Raji (cell line): ENCODE data around the gene GALNT9.

Experiments
- POLR2A ChIP-seq: IDR thresholded peaks from 2 replicates; pipeline ENCODE4 v1.6.1; 2011; ENCODE audit warnings: low read depth, low read length, control low read depth; ENCODE audit not compliant: insufficient read depth

GALNT9 gene

DNA sequence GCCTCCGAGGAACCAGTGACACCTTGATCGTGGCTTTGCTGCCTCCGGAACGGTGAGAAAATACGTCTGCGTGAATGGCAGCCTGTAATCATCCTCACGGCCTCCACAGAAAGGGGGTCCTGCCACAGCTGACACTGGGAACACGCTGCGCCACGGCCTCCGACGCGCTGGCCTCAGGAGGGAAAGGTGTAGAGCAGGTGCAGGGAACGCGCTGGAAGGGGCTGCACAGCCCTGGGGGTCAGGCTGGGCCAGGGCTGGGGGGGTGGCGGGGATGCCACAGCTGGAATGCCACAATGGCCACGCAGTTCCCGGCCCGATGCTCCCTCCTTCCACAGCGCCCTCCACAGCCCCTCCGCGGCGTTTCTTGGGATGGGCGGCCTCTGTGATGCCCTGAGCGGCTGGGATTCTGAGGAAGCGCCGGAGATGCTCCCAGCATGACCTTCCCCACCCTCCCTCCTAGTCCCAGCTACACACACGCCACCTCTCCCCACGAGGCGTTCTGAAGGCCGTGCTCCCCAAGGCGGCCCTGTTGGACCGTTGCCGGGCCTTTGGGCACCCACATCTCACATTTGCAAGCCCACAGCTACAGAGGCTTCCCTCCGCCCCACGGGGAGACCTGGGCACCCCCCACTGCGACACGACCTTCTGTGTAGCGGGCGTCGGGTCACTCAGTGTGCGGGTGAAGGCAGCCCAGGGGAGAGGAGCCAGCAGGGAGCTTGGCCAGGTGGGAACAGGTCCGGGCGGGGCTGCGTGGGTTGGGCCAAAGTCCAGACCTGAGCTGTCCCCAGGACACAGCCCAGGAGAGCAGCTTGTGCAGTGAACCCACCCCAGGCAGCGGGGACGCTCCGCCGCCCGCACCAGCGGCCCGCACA lies 31.8 kb upstream of the GALNT9 start:
- no peak for TF ChIP-seq POLR2A

DNA sequence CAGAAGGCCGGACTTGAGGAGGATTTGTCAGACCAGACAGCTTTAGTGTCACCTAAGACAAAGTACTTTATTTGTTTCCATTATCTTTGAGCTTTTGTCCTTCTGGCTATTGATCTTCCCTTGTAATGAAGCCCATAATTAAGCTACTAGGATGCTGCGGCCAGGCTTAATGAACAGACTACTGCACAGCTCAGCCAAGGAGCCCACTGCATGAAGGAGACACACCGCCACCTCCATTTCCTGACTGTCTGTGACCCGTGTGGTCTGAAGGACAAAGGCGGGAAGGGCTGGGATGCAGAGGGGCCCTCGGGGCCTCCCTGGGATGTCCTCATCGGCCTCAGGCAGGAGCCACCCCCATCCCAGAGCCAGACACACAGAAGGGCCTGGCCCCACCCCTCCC lies 31.0 kb upstream of the GALNT9 start:
- TF ChIP-seq POLR2A: no peak

DNA sequence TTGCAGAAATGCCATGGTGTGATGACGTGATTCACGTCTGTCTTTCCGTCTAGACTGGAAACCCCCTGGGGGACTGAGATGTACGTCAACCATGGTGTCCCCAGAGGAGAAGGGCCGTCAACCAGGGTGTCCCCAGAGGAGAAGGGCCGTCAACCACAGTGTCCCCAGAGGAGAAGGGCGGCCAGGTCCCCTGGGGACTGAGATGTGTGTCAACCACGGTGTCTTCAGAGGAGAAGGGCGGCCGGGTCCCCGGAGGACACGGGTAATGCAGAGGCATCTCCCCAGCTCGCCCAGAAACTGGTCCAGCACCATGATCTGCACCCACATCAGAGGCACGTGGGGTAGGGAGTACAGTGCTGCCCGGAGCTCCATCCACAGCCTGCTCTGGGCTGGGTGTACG lies 30.6 kb upstream of the GALNT9 start:
- no peak for TF ChIP-seq POLR2A

DNA sequence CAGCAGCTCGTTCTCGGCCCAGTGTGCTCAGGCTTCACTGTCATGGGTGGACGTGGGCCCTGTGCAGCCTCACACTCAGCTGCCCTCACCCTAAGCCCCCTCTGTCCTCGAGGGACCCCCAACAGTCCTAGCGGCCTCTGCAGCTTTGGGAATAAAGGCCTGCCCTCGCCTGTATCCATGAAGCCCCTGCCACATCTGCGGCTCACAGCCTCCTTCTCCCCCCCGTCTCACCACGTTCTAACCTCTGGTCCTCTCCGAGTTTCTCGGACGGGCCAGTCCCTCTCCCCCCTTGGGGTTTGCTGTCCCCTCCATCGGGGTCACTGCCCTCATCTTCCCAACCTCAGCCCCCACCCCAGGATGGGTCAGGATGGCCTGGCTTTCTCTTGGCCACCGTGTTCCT lies 30.2 kb upstream of the GALNT9 start:
- TF ChIP-seq POLR2A: no peak

- no peak for TF ChIP-seq POLR2A
Observed at GRCh38 chr12:132357623-132358186, 28.3 kb upstream of the GALNT9 start.

DNA sequence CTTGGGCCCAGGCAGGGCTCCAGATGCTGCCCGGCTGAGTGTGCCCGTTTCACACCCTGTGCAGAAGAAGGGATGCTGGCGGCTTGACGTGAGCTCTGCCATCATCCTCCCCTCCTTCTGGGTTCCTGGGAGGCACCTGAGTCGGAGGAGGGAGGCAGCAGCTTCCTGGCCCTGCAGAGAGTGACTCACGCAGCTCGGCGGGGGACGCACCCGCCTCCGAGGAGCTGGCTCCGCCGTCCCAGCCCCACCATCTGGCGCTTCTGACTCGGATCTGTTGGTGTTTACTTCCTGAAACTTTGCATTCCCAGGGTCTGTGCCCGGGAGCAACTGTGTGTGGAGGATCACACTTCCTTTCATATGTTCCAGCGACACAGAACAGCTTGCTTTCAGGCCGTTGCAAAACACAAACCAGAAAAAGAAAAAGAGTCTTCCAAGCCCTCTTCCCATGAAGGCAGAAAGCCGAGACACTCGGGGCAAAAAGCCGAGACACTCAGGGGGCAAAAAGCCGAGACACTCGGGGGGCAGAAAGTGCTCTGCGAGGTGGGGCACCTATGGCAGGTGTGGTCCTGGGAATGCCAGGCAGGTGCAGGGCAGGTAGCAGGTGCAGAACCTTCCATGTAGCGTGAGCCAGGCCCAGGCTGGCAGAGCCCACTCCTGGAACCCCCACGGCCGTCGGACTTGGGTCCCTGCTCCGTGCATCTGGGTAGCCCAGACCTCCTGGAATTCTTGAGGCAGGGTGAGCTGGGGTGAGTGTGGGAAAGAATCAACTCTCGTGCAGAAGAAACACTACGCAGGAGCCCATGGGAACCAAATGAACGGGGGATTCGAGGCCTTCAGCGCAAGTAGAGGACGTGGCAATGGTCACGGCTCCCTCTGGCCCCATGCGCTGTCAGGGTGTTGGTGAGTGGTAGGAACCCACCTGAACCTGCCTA lies 27.6 kb upstream of the GALNT9 start:
- TF ChIP-seq POLR2A: no peak

DNA sequence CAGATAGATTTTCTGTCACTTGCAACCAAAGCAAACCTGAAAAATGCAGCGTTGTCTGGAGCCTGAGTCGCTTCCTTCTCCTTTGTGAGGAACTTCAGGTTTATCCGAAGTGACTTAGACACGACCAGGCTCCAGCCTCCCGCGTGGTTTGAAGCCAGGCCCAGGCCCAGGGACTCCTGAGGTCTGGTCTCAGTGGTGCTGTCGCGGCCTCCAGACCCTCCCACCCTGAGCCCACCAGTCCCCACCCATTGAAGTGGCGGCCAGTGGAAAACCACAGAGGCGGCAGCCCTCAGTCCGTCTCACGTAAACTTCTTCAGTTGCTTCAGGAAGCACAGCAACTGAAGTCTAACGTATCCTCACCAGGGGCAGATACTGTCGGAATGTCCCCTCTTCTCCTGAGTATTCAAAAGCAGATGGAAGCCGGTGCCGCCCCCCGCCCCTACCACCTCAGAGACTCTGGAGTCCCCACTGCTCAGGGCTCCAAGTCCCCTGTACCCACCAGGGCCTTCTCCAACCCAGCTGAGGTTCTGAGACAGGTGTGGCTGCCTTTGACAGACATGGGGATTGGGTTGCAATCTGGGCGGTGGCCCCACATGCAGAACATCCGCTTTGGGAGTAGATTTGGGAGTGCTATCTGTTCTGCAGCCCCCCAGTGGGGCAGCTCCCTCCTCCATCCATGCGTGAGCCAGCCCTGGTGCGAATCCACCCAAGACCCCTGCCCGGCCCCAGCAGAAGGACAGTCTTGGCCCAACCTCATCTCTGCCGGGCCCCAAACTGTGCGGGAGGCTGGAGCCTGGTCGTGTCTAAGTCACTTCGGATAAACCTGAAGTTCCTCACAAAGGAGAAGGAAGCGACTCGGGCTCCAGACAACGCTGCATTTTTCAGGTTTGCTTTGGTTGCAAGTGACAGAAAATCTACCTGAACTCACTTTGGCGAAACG lies 26.6 kb upstream of the GALNT9 start:
- no peak for TF ChIP-seq POLR2A

DNA sequence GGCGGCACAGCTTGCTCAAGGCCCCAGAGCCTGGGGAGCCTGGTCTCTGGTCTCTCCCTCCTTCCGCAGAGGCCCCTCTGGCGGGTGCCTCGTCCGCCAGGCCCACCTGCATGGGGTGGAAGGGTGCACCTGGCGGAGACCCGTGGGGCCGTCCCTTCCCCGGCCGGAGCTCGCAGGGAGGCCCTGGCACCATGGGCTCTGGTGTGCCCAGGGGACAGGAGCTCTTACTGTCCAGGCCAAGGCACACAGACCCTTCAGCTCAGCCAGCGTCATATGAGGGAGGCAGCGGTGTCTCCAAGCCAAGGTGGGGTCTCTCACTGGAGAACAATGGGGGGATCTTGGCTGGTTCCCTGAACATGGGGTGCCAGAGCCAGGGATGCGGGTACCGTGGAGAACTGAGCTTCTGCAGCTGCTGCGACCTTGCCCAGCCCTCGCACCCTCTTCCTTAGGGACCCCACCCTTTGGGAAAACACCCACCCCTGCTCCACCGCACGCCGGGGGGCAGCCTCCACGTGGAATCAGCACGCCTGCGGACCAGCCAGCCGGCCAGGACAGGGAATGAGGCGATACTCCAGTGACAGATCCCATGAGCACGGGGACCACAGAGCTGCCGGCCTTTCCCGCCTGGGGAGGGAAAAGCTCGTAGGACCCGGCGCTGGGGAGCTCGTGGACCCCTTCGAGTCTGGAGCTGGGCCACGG lies 25.7 kb upstream of the GALNT9 start:
- TF ChIP-seq POLR2A: no peak

- no peak for TF ChIP-seq POLR2A
Observed at GRCh38 chr12:132354211-132354981, 25.0 kb upstream of the GALNT9 start.

- TF ChIP-seq POLR2A: no peak
Observed at GRCh38 chr12:132353811-132354210, 24.4 kb upstream of the GALNT9 start.

DNA sequence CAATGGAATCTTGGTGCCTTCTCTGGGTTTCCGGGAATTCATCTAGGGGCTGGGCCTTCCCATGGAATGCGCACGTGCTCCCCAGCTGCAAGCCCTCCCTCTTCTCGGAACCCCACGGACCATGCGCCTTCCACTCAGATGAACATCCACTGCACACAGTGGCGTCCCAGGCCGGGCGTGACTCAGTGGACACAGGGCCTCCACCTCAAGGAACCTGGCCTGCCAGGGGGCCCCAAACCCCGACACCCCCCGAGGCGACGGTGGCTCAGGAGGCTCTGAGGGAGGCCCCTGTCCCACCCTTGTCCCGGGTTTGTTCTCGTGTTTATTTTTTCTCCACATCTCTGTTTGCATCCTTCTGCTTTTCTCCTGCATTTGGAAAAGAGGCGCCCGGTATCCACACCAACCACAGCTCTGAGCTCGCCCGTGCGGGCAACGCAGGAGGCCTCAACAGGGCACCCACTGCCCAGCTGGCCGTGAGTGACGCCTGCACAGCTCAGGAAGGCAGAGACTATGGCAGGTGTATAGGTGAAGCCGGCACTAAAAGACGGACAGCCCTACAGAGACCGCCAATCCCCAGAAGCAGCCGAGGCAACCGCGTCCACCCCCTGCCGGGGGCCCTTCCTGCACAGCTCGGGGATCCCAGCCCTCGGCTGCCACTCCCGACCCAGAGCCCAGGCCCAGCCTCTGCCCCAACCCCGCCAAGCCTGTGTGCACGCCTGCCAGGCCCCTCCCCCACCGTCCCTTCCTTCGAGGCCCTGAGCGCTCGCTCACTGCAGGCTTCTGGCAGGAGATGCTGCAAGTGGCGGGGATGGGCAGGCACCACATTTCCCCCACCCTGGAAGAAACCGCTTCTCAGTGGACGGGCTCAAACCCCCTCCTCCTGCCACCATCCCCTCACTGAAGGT lies 23.8 kb upstream of the GALNT9 start:
- TF ChIP-seq POLR2A: no peak
